ENCODE results near the gene HIPK4.
"Not testable (repeated sequence)": the region's sequence is repeated elsewhere in the genome, so short reads cannot be mapped to it uniquely, and the experiment has no call there.

HIPK4 gene

GRCh38 chr19:40333083-40333482 lies 56.9 kb downstream of the HIPK4 start:
- DNase-seq = not testable (repeated sequence)

DNA sequence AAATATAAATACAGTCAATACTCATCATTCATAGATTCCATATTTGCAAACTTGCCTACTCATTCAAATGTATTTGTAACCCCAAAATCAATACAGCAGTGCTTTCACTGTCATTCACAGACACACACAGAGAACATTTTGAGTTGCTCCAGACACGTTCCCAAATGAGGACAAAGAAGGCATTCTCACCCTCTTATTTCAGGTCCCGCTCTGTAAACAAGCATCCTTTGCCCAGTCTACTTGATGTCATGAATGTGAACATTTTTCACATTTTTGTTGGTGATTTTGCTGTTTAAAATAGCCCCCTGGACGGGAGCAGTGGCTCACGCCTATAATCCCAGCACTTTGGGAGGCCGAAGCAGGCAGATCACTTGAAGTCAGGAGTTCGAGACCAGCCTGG lies 57.3 kb downstream of the HIPK4 start:
- no peak for DNase-seq

GRCh38 chr19:40331052-40331451 lies 58.9 kb downstream of the HIPK4 start:
- DNase-seq = no peak
